IMR-90 (cell line): Measurements from ENCODE around the gene CMIP. TPM values are rescaled to one million over a fixed set of nuclear protein-coding genes. Genes with fewer than 3 reads are reported as not detected.

ENCODE experiments used
- ATAC-seq: fragments of 200-7000 bp; cut with Tn5 transposase; 2 replicates; pipeline ENCODE4 v1.9.1; 2020; ENCODE audit warnings: low read depth, mild to moderate bottlenecking, moderate library complexity
- BruUV-seq: library from RNA; stranded (reverse); fragments of 400-500 nt; replicated peaks from 2 replicates; lab custom pipeline; 2021; lab: Mats Ljungman, UMichigan
- CTCF ChIA-PET: fragments of 300-600 bp; formaldehyde crosslinking; extraction: SDS; loops from one replicate; lab custom pipeline; 2021; ENCODE audit warnings: antibody characterized with exemption; lab: Yijun Ruan, JAX
- POLR2A ChIA-PET: fragments of 300-600 bp; sonication (Branson Sonifier 250); formaldehyde crosslinking; loops from one replicate; lab custom pipeline; 2022; ENCODE audit warnings: antibody characterized with exemption; ENCODE audit not compliant: unreplicated experiment; lab: Charles Lee
- DNase-seq: peaks from one replicate; pipeline ENCODE4 v3.0.0; 2013
- H2AFZ ChIP-seq: replicated peaks from 2 replicates; pipeline ENCODE3; 2013; ENCODE audit warnings: low read length, mild to moderate bottlenecking; ENCODE audit not compliant: poor library complexity
- H2AK5ac ChIP-seq: 2 replicates; pipeline ENCODE4 v1.6.1; 2013; ENCODE audit warnings: low read depth, low read length, inconsistent platforms
- H2AK9ac ChIP-seq: replicated peaks from 2 replicates; pipeline ENCODE3; 2013; ENCODE audit warnings: mild to moderate bottlenecking, low read depth, low read length, moderate library complexity; ENCODE audit not compliant: poor library complexity
- H2BK120ac ChIP-seq: 2 replicates; pipeline ENCODE4 v1.6.1; 2013; ENCODE audit warnings: low read depth, low read length, inconsistent platforms
- H2BK15ac ChIP-seq: 3 replicates; pipeline ENCODE4 v1.6.1; 2013; ENCODE audit warnings: low read depth, low read length, inconsistent platforms
- H2BK20ac ChIP-seq: 2 replicates; pipeline ENCODE4 v1.6.1; 2013; ENCODE audit warnings: low read depth, mild to moderate bottlenecking, inconsistent platforms, low read length, moderate library complexity
- H2BK5ac ChIP-seq: 2 replicates; pipeline ENCODE4 v1.6.1; 2013; ENCODE audit warnings: mild to moderate bottlenecking, low read depth, low read length, inconsistent platforms; ENCODE audit not compliant: poor library complexity, severe bottlenecking
- H3K14ac ChIP-seq: replicated peaks from 2 replicates; pipeline ENCODE4 v1.6.1; 2013; ENCODE audit warnings: low read depth, low read length, inconsistent platforms
- H3K18ac ChIP-seq: 2 replicates; pipeline ENCODE4 v1.6.1; 2013; ENCODE audit warnings: low read depth, low read length, control low read depth
- H3K23ac ChIP-seq: 2 replicates; pipeline ENCODE4 v1.6.1; 2013; ENCODE audit warnings: low read depth, low read length, inconsistent platforms
- H3K27ac ChIP-seq: 2 replicates; pipeline ENCODE4 v1.5.1; 2013; ENCODE audit warnings: mild to moderate bottlenecking, control low read depth, low read length; ENCODE audit not compliant: insufficient read depth
- H3K27me3 ChIP-seq: 2 replicates; pipeline ENCODE4 v1.6.1; 2013; ENCODE audit warnings: low read length; ENCODE audit not compliant: control insufficient read depth, insufficient read depth
- H3K36me3 ChIP-seq: 2 replicates; pipeline ENCODE4 v1.6.1; 2013; ENCODE audit warnings: low read length, mixed read lengths; ENCODE audit not compliant: control insufficient read depth, insufficient read depth
- H3K4ac ChIP-seq: 2 replicates; pipeline ENCODE4 v1.6.1; 2013; ENCODE audit warnings: low read depth, low read length, inconsistent platforms
- H3K4me1 ChIP-seq: 2 replicates; pipeline ENCODE4 v1.6.1; 2013; ENCODE audit warnings: low read length, mixed read lengths; ENCODE audit not compliant: control insufficient read depth, insufficient read depth
- H3K4me2 ChIP-seq: 2 replicates; pipeline ENCODE4 v1.6.1; 2013; ENCODE audit warnings: low read depth, mild to moderate bottlenecking, control low read depth, low read length, moderate library complexity
- H3K4me3 ChIP-seq: 2 replicates; pipeline ENCODE4 v1.5.1; 2013; ENCODE audit warnings: low read depth, mild to moderate bottlenecking, control low read depth, low read length, moderate library complexity; ENCODE audit not compliant: insufficient read depth
- H3K56ac ChIP-seq: 2 replicates; pipeline ENCODE4 v1.6.1; 2013; ENCODE audit warnings: low read length, inconsistent platforms; ENCODE audit not compliant: insufficient read depth; ENCODE audit errors: extremely low read depth
- H3K79me1 ChIP-seq, 2 experiments: 2 replicates each; pipeline ENCODE4 v1.6.1; 2013; ENCODE audit warnings: low read length in 2 of 2, inconsistent platforms in 1 of 2, low read depth in 1 of 2
- H3K9ac ChIP-seq: 2 replicates; pipeline ENCODE4 v1.6.1; 2013; ENCODE audit warnings: low read depth, low read length, control low read depth
- H3K9me1 ChIP-seq: 2 replicates; pipeline ENCODE4 v1.6.1; 2013; ENCODE audit warnings: low read length, inconsistent platforms; ENCODE audit not compliant: insufficient read depth
- H3K9me3 ChIP-seq: 2 replicates; pipeline ENCODE4 v1.6.1; 2013; ENCODE audit warnings: low read length; ENCODE audit not compliant: control insufficient read depth, insufficient read depth
- H4K20me1 ChIP-seq: 2 replicates; pipeline ENCODE4 v1.6.1; 2013; ENCODE audit warnings: low read length, inconsistent platforms; ENCODE audit not compliant: insufficient read depth
- H4K5ac ChIP-seq: 2 replicates; pipeline ENCODE4 v1.6.1; 2013; ENCODE audit warnings: mild to moderate bottlenecking, low read depth, low read length, control low read depth
- H4K8ac ChIP-seq, 2 experiments: 2 replicates each; pipeline ENCODE4 v1.6.1; 2013; ENCODE audit warnings: low read depth in 2 of 2, low read length in 2 of 2, control low read depth in 1 of 2, inconsistent platforms in 1 of 2
- H4K91ac ChIP-seq: 2 replicates; pipeline ENCODE4 v1.6.1; 2013; ENCODE audit warnings: low read depth, low read length, inconsistent platforms; ENCODE audit not compliant: insufficient read depth
- BHLHE40 ChIP-seq: fragments of 150-350 bp; IDR thresholded peaks from 2 replicates; pipeline ENCODE4 v1.6.1; 2016; ENCODE audit warnings: mild to moderate bottlenecking, low read depth, low read length
- CEBPB ChIP-seq: IDR thresholded peaks from 2 replicates; pipeline ENCODE4 v1.6.1; 2012; ENCODE audit warnings: low read depth, low read length, improper control_type of control experiment
- CHD1 ChIP-seq: IDR thresholded peaks from 2 replicates; pipeline ENCODE4 v1.6.1; 2012; ENCODE audit warnings: low read depth, low read length, improper control_type of control experiment
- CTCF ChIP-seq: conservative IDR thresholded peaks from 2 replicates; pipeline ENCODE4 v1.5.1; 2012; ENCODE audit warnings: mild to moderate bottlenecking, low read depth, low read length, improper control_type of control experiment
- ELK1 ChIP-seq: fragments of 150-350 bp; IDR thresholded peaks from 2 replicates; pipeline ENCODE4 v1.6.1; 2016; ENCODE audit warnings: low read depth, mild to moderate bottlenecking, low read length, moderate library complexity, borderline replicate concordance
- FOS ChIP-seq: fragments of 150-350 bp; IDR thresholded peaks from 2 replicates; pipeline ENCODE4 v1.6.1; 2016; ENCODE audit warnings: low read depth, low read length
- MAFK ChIP-seq: IDR thresholded peaks from 2 replicates; pipeline ENCODE4 v1.6.1; 2012; ENCODE audit warnings: low read depth, low read length, improper control_type of control experiment
- MAZ ChIP-seq: IDR thresholded peaks from 2 replicates; pipeline ENCODE4 v1.6.1; 2012; ENCODE audit warnings: low read depth, mild to moderate bottlenecking, low read length, improper control_type of control experiment, moderate library complexity, borderline replicate concordance
- MXI1 ChIP-seq: IDR thresholded peaks from 2 replicates; pipeline ENCODE4 v1.6.1; 2012; ENCODE audit warnings: low read depth, mild to moderate bottlenecking, low read length, moderate library complexity, borderline replicate concordance
- NFE2L2 ChIP-seq: fragments of 150-350 bp; IDR thresholded peaks from 2 replicates; pipeline ENCODE4 v1.6.1; 2016; ENCODE audit warnings: low read depth, mild to moderate bottlenecking, low read length
- POLR2A ChIP-seq: IDR thresholded peaks from 2 replicates; pipeline ENCODE4 v1.6.1; 2012; ENCODE audit warnings: mild to moderate bottlenecking, low read depth, low read length
- RCOR1 ChIP-seq: IDR thresholded peaks from 2 replicates; pipeline ENCODE4 v1.6.1; 2012; ENCODE audit warnings: mild to moderate bottlenecking, low read length, improper control_type of control experiment; ENCODE audit not compliant: insufficient replicate concordance
- RFX5 ChIP-seq: IDR thresholded peaks from 2 replicates; pipeline ENCODE4 v1.8.0; 2012; ENCODE audit warnings: low read depth, mild to moderate bottlenecking, low read length, moderate library complexity
- SMC3 ChIP-seq: fragments of 150-350 bp; IDR thresholded peaks from 2 replicates; pipeline ENCODE4 v1.6.1; 2016; ENCODE audit warnings: low read depth, mild to moderate bottlenecking, antibody characterized with exemption, low read length, moderate library complexity
- USF2 ChIP-seq: fragments of 150-350 bp; IDR thresholded peaks from 2 replicates; pipeline ENCODE4 v1.6.1; 2017; ENCODE audit warnings: mild to moderate bottlenecking, antibody characterized with exemption, low read length, low read depth
- WGBS, 2 experiments: methylation state at CpG; one replicate each; pipeline versions ENCODE4 v1.1.5 to v1.1.7; 2013; ENCODE audit warnings: missing lambda C conversion rate in 2 of 2; ENCODE audit not compliant: insufficient read length in 1 of 2; ENCODE audit errors: extremely low coverage in 2 of 2; 5-methylcytosine and 5-hydroxymethylcytosine counted together
- dilution Hi-C: fragments of 300-500 bp; cut with HindIII; formaldehyde crosslinking; loops from one replicate; pipeline ENCODE4 v1.14.3; 2018; ENCODE audit warnings: low sequenced_read_pairs; ENCODE audit not compliant: unreplicated experiment
- in situ Hi-C: fragments of 300-500 bp; cut with MboI; formaldehyde crosslinking; loops from 3 replicates; pipeline ENCODE4 v1.14.3; 2019; ENCODE audit warnings: low sequenced_read_pairs, inconsistent platforms, mixed read lengths
- intact Hi-C: fragments of 100-400 bp; cut with micrococcal nuclease; formaldehyde crosslinking; loops from 2 replicates; pipeline ENCODE4 v1.10.0; 2022
- polyA plus RNA-seq, 3 experiments: library from polyadenylated mRNA; depleted of rRNA; stranded (reverse); fragments of >200 nt; gene quantifications; 2 replicates each; pipeline ENCODE4 v1.2.3, GENCODE V29; 2012; ENCODE audit warnings: low replicate concordance in 1 of 3
- total RNA-seq: library from RNA; depleted of rRNA; stranded (reverse); fragments of >200 nt; gene quantifications from 2 replicates; pipeline ENCODE4 v1.2.3, GENCODE V29; 2012

The CMIP gene
- total and polyA plus RNA-seq, 2 of the 4 experiments (the other 2 are of a cell fraction), result 3.2 to 11.6 TPM

GRCh38 chr16:81449899-81450608, 5.4 kb downstream of the CMIP start:
- no peak overlapping the region for H2BK20ac ChIP-seq
- H2AFZ ChIP-seq, result no peak overlapping the region
- no peak overlapping the region for H3K27ac ChIP-seq
- H3K9ac ChIP-seq, result no peak overlapping the region
- H3K18ac ChIP-seq, result no peak overlapping the region
- H3K14ac ChIP-seq, result no peak overlapping the region
- ATAC-seq (no peak), DNase-seq (no peak)
- H3K4ac ChIP-seq, result no peak overlapping the region
- in situ Hi-C loops, result no loop called here
- H2AK9ac ChIP-seq, result no peak overlapping the region
- no peak overlapping the region for H4K5ac ChIP-seq
- no peak overlapping the region for H3K4me3 ChIP-seq
- H3K4me2 ChIP-seq, result no peak overlapping the region
- no peak overlapping the region for H2AK5ac ChIP-seq
- POLR2A ChIA-PET, result no interaction called here
- no TSS peak for BruUV-seq
- dilution Hi-C loops, result no loop called here
- no peak overlapping the region for H2BK120ac ChIP-seq
- peaks cover 7% of the 10 kb centered on the region for H3K4me1 ChIP-seq
- CTCF ChIA-PET, result interaction anchor here (0.5 kb wide), 1 partner anchor 20 kb away, joined by 3 read pairs; no protein-coding TSS in a partner anchor
- H3K9me1 ChIP-seq, result no peaks in the 10 kb centered on the region; the same call in 1 of the 2 replicates
- no peak overlapping the region for H2BK15ac ChIP-seq
- no peak overlapping the region for H4K91ac ChIP-seq
- no peak overlapping the region for H3K56ac ChIP-seq
- H3K79me1 ChIP-seq, result peaks cover 43 to 96% of the 10 kb centered on the region in 2 experiments
- no peaks in the 10 kb centered on the region for H3K9me3 ChIP-seq
- intact Hi-C loops, result loop anchor here (5.0 to 10.0 kb wide), 2 partner anchors 135 to 162 kb away; no protein-coding TSS in a partner anchor
- H3K27me3 ChIP-seq, result no peaks in the 10 kb centered on the region
- H4K8ac ChIP-seq, result no peak overlapping the region
- H4K20me1 ChIP-seq, result peaks cover 88% of the 10 kb centered on the region
- 94% methylated on average over 5 of the region's 7 CpGs; no CpG with 5 or more reads in 1 of the 2 experiments for WGBS, 2 experiments
- no peaks in the 10 kb centered on the region for H3K36me3 ChIP-seq
- no peak overlapping the region for H2BK5ac ChIP-seq
- H3K23ac ChIP-seq, result no peak overlapping the region
- TF ChIP-seq MAFK, result no peak
- no peak for TF ChIP-seq CHD1
- TF ChIP-seq SMC3, result no peak
- TF ChIP-seq RCOR1, result no peak
- no peak for TF ChIP-seq USF2
- TF ChIP-seq BHLHE40, result no peak
- no peak for TF ChIP-seq RFX5
- TF ChIP-seq MXI1, result no peak
- no peak for TF ChIP-seq MAZ
- TF ChIP-seq FOS, result no peak
- TF ChIP-seq CEBPB, result no peak
- no peak for TF ChIP-seq CTCF
- TF ChIP-seq NFE2L2, result no peak
- TF ChIP-seq ELK1, result no peak
- no peak for TF ChIP-seq POLR2A
